Measurements from ENCODE around the gene TNFSF8. TPM values are rescaled to one million over a fixed set of nuclear protein-coding genes. Genes with fewer than 3 reads are reported as not detected.

The TNFSF8 gene
- total and polyA plus RNA-seq, 4 donors: 0.56 to 2.3 (median 1.1) TPM

- H3K4me1 ChIP-seq (ENCODE audit: control insufficient read depth, insufficient read depth, low read length): no peaks in the 10 kb centered on the region
- no peak overlapping the region for H3K27ac ChIP-seq (ENCODE audit: low read depth, low read length)
- peak in 1 of 6 donors; percentile 7 for DNase-seq (ENCODE audit: low read depth in 4 of 6, low spot score in 6 of 6)
- H3K9me3 ChIP-seq (ENCODE audit: control insufficient read depth, insufficient read depth, low read length): no peaks in the 10 kb centered on the region
- H3K36me3 ChIP-seq (ENCODE audit: control insufficient read depth, insufficient read depth, low read length): no peaks in the 10 kb centered on the region
- no peaks in the 10 kb centered on the region for H3K27me3 ChIP-seq (ENCODE audit: control insufficient read depth, insufficient read depth, low read length)
- WGBS (ENCODE audit: insufficient coverage): 87% methylated on average over 3 of the region's 12 CpGs
- no peak overlapping the region for H3K4me3 ChIP-seq (ENCODE audit: low read depth, low read length)
These were observed 27.8 kb upstream of the TNFSF8 start for GRCh38 chr9:114958021-114958843.

GRCh38 chr9:114957558-114957957, 27.2 kb upstream of the TNFSF8 start:
- no peak overlapping the region for H3K27ac ChIP-seq (ENCODE audit: low read depth, low read length)
- no peaks in the 10 kb centered on the region for H3K36me3 ChIP-seq (ENCODE audit: control insufficient read depth, insufficient read depth, low read length)
- 74% methylated on average over 3 of the region's 3 CpGs for WGBS (ENCODE audit: insufficient coverage)
- H3K4me3 ChIP-seq (ENCODE audit: low read depth, low read length): no peak overlapping the region
- no peaks in the 10 kb centered on the region for H3K4me1 ChIP-seq (ENCODE audit: control insufficient read depth, insufficient read depth, low read length)
- no peaks in the 10 kb centered on the region for H3K27me3 ChIP-seq (ENCODE audit: control insufficient read depth, insufficient read depth, low read length)
- no peak for DNase-seq (ENCODE audit: low read depth in 4 of 6, low spot score in 6 of 6)
- no peaks in the 10 kb centered on the region for H3K9me3 ChIP-seq (ENCODE audit: control insufficient read depth, insufficient read depth, low read length)

- Histone ChIP-seq H3K27ac (ENCODE audit: low read depth, low read length) (no peak overlapping the region), H3K27me3 (ENCODE audit: control insufficient read depth, insufficient read depth, low read length) (no peaks in the 10 kb centered on the region), H3K4me3 (ENCODE audit: low read depth, low read length) (no peak overlapping the region), H3K36me3 (ENCODE audit: control insufficient read depth, insufficient read depth, low read length) (no peaks in the 10 kb centered on the region), H3K4me1 (ENCODE audit: control insufficient read depth, insufficient read depth, low read length) (no peaks in the 10 kb centered on the region), H3K9me3 (ENCODE audit: control insufficient read depth, insufficient read depth, low read length) (no peaks in the 10 kb centered on the region)
- no CpG with 5 or more reads among the region's 5 CpGs for WGBS (ENCODE audit: insufficient coverage)
- no peak for DNase-seq (ENCODE audit: low read depth in 4 of 6, low spot score in 6 of 6)
These were observed 24.7 kb upstream of the TNFSF8 start for GRCh38 chr9:114954956-114955582.

GRCh38 chr9:114953959-114954358, 23.6 kb upstream of the TNFSF8 start:
- Histone ChIP-seq H3K27ac (ENCODE audit: low read depth, low read length) (no peak overlapping the region), H3K9me3 (ENCODE audit: control insufficient read depth, insufficient read depth, low read length) (no peaks in the 10 kb centered on the region), H3K4me3 (ENCODE audit: low read depth, low read length) (no peak overlapping the region), H3K36me3 (ENCODE audit: control insufficient read depth, insufficient read depth, low read length) (no peaks in the 10 kb centered on the region), H3K4me1 (ENCODE audit: control insufficient read depth, insufficient read depth, low read length) (no peaks in the 10 kb centered on the region), H3K27me3 (ENCODE audit: control insufficient read depth, insufficient read depth, low read length) (no peaks in the 10 kb centered on the region)
- 80% methylated on average over 7 of the region's 7 CpGs for WGBS (ENCODE audit: insufficient coverage)
- no peak for DNase-seq (ENCODE audit: low read depth in 4 of 6, low spot score in 6 of 6)

GRCh38 chr9:114953046-114953445, 22.7 kb upstream of the TNFSF8 start:
- no peaks in the 10 kb centered on the region for H3K9me3 ChIP-seq (ENCODE audit: control insufficient read depth, insufficient read depth, low read length)
- H3K27ac ChIP-seq (ENCODE audit: low read depth, low read length): no peak overlapping the region
- no peak overlapping the region for H3K4me3 ChIP-seq (ENCODE audit: low read depth, low read length)
- no peaks in the 10 kb centered on the region for H3K36me3 ChIP-seq (ENCODE audit: control insufficient read depth, insufficient read depth, low read length)
- H3K27me3 ChIP-seq (ENCODE audit: control insufficient read depth, insufficient read depth, low read length): no peaks in the 10 kb centered on the region
- DNase-seq (ENCODE audit: low read depth in 4 of 6, low spot score in 6 of 6): peak in 1 of 6 donors; percentile 69
- no peaks in the 10 kb centered on the region for H3K4me1 ChIP-seq (ENCODE audit: control insufficient read depth, insufficient read depth, low read length)
- WGBS (ENCODE audit: insufficient coverage): no CpG with 5 or more reads among the region's 2 CpGs

GRCh38 chr9:114950761-114951160, 20.4 kb upstream of the TNFSF8 start:
- WGBS (ENCODE audit: insufficient coverage): 100% methylated on average over 1 of the region's 2 CpGs

GRCh38 chr9:114947058-114947457, 16.7 kb upstream of the TNFSF8 start:
- 71% methylated on average over 4 of the region's 4 CpGs for WGBS (ENCODE audit: insufficient coverage)

More at GRCh38 chr9:114950761-114951160, 20.4 kb upstream of the TNFSF8 start:
- Histone ChIP-seq H3K27ac (ENCODE audit: low read depth, low read length) (no peak overlapping the region), H3K4me3 (ENCODE audit: low read depth, low read length) (no peak overlapping the region), H3K9me3 (ENCODE audit: control insufficient read depth, insufficient read depth, low read length) (no peaks in the 10 kb centered on the region), H3K36me3 (ENCODE audit: control insufficient read depth, insufficient read depth, low read length) (no peaks in the 10 kb centered on the region), H3K4me1 (ENCODE audit: control insufficient read depth, insufficient read depth, low read length) (no peaks in the 10 kb centered on the region), H3K27me3 (ENCODE audit: control insufficient read depth, insufficient read depth, low read length) (no peaks in the 10 kb centered on the region)
- DNase-seq (ENCODE audit: low read depth in 4 of 6, low spot score in 6 of 6): no peak

GRCh38 chr9:114945616-114946412, 15.4 kb upstream of the TNFSF8 start:
- no peaks in the 10 kb centered on the region for H3K4me1 ChIP-seq (ENCODE audit: control insufficient read depth, insufficient read depth, low read length)
- no peak overlapping the region for H3K4me3 ChIP-seq (ENCODE audit: low read depth, low read length)
- H3K27me3 ChIP-seq (ENCODE audit: control insufficient read depth, insufficient read depth, low read length): no peaks in the 10 kb centered on the region
- H3K9me3 ChIP-seq (ENCODE audit: control insufficient read depth, insufficient read depth, low read length): no peaks in the 10 kb centered on the region
- DNase-seq (ENCODE audit: low read depth in 4 of 6, low spot score in 6 of 6): no peak
- no CpG with 5 or more reads among the region's 2 CpGs for WGBS (ENCODE audit: insufficient coverage)
- no peaks in the 10 kb centered on the region for H3K36me3 ChIP-seq (ENCODE audit: control insufficient read depth, insufficient read depth, low read length)
- no peak overlapping the region for H3K27ac ChIP-seq (ENCODE audit: low read depth, low read length)

More at GRCh38 chr9:114947058-114947457, 16.7 kb upstream of the TNFSF8 start:
- Histone ChIP-seq H3K36me3 (ENCODE audit: control insufficient read depth, insufficient read depth, low read length) (no peaks in the 10 kb centered on the region), H3K27ac (ENCODE audit: low read depth, low read length) (no peak overlapping the region), H3K4me3 (ENCODE audit: low read depth, low read length) (no peak overlapping the region), H3K9me3 (ENCODE audit: control insufficient read depth, insufficient read depth, low read length) (no peaks in the 10 kb centered on the region), H3K4me1 (ENCODE audit: control insufficient read depth, insufficient read depth, low read length) (no peaks in the 10 kb centered on the region), H3K27me3 (ENCODE audit: control insufficient read depth, insufficient read depth, low read length) (no peaks in the 10 kb centered on the region)
- DNase-seq (ENCODE audit: low read depth in 4 of 6, low spot score in 6 of 6): no peak

GRCh38 chr9:114941376-114941775, 11.0 kb upstream of the TNFSF8 start:
- no peaks in the 10 kb centered on the region for H3K27me3 ChIP-seq (ENCODE audit: control insufficient read depth, insufficient read depth, low read length)
- H3K4me1 ChIP-seq (ENCODE audit: control insufficient read depth, insufficient read depth, low read length): no peaks in the 10 kb centered on the region
- 67% methylated on average over 1 of the region's 2 CpGs for WGBS (ENCODE audit: insufficient coverage)
- H3K36me3 ChIP-seq (ENCODE audit: control insufficient read depth, insufficient read depth, low read length): no peaks in the 10 kb centered on the region
- no peak overlapping the region for H3K4me3 ChIP-seq (ENCODE audit: low read depth, low read length)
- no peak overlapping the region for H3K27ac ChIP-seq (ENCODE audit: low read depth, low read length)
- DNase-seq (ENCODE audit: low read depth in 4 of 6, low spot score in 6 of 6): no peak
- no peaks in the 10 kb centered on the region for H3K9me3 ChIP-seq (ENCODE audit: control insufficient read depth, insufficient read depth, low read length)

Data from spinal cord (tissue), 10 donors.